CMK (cell line): Measurements from ENCODE around the gene KRT2.
"Not testable (repeated sequence)": the region's sequence is repeated elsewhere in the genome, so short reads cannot be mapped to it uniquely, and the experiment has no call there.

Source experiments
- DNase-seq: peaks from one replicate; pipeline ENCODE4 v3.0.0-alpha.2; 2010; ENCODE audit warnings: low read depth

KRT2 gene

GRCh38 chr12:52684431-52684830 is 32.4 kb upstream of the KRT2 start:
- DNase-seq, result no peak

DNA sequence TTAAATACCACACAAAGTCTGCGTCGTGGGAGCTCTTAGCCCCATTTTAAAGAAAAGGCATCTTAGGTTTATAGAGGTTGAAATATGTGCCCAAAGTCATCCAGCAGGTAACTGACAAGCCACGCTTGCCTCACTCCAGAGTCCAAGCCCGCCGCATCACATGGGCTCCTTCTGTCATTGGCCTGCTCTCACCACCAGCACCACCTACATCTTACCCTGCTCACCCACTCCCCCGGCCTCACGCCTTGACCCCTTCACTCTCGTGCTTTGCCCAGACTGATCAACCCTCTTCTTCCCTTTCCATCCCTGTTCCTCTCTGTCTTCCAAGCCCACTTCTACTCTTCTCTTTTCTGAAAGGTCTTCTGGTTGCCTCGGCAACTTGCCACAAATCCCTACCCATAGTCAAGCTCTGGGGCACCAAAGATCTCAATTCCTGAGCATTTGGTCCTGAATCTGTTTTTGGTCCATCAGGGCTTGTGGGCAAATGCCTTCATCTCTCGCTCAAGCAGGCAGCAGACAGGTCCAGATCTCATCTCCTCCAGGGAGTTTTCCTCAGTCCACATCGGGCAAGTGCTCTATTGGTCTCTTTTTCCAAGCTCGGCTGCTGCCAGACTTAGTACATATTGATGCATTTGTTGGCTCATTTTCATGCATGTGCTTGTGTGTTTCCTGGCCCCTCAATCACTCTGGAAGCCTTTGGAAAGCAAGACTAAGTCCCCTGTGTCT is 31.7 kb upstream of the KRT2 start:
- no peak for DNase-seq

GRCh38 chr12:52682938-52683574 is 31.0 kb upstream of the KRT2 start:
- no peak for DNase-seq

GRCh38 chr12:52682381-52682660 is 30.3 kb upstream of the KRT2 start:
- no peak for DNase-seq

DNA sequence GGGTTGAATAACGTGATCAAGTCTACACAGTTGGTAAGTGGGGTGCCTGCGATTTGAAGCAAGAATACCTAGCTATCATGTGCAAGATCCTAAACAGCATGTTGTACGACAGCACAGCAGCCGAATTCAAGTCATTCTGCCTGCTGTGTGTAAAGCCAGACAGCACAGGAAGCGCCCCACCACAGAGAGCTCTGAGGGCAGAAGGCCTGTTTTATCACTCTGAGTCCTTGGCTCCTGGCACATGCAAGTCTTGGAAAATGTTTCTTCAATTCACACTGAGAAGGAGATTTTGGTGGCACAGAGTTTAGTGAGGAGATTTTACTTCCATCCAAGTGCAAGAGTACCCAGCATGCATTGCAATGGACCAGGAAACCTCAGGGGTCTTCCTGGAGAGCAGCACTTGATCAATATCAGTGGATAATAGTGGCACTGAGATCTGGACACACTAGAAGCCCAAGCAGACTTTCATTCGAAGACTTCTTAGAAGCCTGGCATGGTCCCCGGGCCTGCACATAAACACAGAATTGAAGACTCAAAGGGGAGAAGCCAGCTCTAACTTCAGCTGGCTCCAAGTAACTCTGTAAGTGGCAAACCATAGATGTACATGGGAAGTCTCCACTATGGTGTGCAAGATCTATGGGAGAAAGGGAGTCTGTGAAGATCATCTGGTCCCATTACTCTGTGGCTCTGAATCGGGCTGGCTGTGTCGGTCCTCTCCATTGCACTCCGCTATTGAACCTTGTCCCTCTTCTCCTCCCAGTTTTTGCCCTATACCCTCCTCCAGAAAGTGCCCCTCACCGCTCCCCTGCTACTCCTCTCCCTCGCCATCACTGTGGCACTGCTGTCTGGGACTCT is 29.7 kb upstream of the KRT2 start:
- DNase-seq, result no peak

- no peak for DNase-seq
Observed at GRCh38 chr12:52680363-52680762, 28.4 kb upstream of the KRT2 start, which contains the start of gene KRT1. Gene KRT1, minus strand, starts transcription at chr12:52680407. Its CDS starts 59 bp downstream, at chr12:52680348.

DNA sequence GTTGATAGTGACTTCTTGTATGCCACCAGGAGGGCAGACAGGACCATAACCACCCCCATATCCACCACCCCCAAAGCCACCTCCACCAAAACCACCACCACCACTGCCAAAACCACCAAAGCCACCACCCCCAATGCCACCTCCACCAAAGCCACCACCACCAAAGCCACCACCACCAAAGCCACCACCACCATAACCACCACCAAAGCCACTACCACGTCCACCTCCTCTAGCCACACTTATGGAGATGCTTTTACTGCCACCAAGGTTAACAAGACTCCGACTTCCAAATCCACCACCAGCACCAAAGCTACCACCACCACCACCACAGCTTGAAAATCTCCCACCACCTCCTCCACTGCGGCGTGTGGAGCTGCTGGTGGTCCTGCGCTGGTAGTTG is 27.9 kb upstream of the KRT2 start:
- no peak for DNase-seq

DNA sequence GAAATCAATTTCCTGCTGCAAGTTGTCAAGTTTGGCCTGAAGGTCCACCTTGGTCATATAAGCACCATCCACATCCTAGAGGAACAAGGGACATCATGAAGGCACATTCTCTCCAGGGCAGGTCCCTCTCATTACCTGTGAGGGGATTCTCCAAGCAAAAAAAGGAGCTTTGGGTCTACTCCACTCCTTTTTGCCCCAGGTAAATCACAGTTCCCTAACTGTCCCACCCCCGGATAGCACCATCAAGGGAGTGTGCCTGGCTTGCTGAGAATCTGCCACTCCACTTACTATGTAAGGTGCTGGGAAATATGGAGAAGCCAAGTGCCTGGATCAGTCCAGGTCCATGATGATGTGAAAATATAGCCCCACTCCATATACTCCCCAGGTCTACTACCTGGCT is 25.7 kb upstream of the KRT2 start:
- DNase-seq, result no peak

DNA sequence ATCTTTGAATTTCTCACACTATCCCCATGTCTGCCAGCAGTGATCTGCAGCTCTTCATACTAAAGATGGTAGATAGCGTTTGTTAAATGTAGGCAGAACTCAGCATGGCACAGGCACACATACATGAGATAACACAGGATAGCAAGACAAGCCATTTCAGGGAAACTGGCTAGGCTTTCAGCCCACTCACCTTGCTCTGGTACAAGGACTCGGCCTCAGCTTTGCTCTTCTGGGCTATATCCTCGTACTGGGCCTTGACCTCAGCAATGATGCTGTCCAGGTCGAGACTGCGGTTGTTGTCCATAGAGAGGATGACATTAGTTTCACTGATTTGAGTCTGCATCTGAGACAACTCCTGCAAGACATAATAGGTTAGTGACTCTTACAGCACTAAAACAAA is 25.1 kb upstream of the KRT2 start:
- no peak for DNase-seq

- DNase-seq, result no peak
Observed at GRCh38 chr12:52676163-52676562, 24.2 kb upstream of the KRT2 start.

DNA sequence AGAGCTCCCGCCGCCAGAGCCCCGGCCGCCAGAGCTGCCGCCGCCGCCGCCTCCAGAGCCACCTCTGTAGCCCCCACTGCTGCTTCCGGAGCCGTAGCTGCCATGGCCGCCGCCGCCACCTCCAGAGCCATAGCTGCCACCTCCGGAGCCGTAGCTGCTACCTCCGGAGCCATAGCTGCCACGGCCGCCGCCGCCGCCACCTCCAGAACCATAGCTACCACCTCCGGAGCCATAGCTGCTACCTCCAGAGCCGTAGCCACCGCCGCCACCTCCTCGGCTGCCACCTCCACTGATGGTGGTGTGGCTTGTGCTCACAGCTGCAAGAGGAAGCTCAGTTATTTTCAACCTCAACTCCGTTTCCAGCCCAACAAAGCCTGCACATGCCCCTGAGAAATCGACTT is 23.3 kb upstream of the KRT2 start:
- no peak for DNase-seq

- no peak for DNase-seq
Observed at GRCh38 chr12:52674433-52674775, 22.4 kb upstream of the KRT2 start.

- no peak for DNase-seq
Observed at GRCh38 chr12:52673713-52674432, 21.9 kb upstream of the KRT2 start.

DNA sequence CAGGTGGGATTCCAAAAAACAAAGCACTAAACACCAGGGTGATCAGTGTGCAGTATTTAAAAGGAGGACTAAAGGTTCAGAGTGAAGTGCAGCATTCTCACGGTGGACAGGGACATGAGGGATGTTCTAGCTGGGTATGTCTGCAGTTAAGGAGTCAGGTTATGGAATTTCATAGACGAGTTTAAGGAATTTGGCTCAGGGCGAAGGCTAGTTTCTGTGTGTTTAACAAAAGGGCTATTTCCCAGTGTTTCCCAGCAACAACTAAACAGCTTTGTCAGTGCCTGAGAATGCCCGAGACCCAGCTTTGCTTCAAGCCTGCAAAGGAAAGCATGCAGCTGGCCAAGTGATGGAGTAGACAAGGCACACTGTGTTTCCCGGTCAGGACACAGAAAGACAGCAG is 21.2 kb upstream of the KRT2 start:
- DNase-seq, result no peak

DNA sequence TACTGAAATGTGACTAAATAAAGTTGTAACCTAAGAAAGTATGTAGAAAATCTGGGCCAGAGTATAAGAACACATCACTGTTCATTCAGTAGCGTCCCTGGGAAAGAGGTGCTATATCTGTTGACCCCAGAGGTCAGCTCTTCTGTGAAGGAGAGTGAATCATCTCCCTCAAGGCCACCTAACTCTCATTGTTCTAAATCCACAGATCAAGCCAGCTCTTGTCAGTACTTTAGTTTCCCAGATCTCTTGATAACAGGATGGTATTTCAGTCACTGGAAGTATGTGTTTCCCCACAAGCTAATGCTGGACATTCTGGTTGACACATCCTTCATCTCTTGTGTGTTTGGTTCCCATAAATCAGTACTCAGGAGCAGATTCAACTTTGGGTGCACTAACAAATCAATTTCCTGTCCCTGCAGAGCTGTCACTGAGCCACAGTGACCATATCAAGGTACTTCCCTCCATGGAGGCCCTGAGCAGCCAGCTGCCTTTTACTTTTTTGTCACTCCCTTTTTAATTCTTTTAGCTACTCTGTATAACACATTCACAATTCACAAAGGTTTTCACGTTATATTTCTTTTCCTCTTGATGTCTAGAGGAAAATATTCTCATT is 20.4 kb upstream of the KRT2 start:
- no peak for DNase-seq

- DNase-seq, result no peak
Observed at GRCh38 chr12:52670961-52671360, 18.9 kb upstream of the KRT2 start.

DNA sequence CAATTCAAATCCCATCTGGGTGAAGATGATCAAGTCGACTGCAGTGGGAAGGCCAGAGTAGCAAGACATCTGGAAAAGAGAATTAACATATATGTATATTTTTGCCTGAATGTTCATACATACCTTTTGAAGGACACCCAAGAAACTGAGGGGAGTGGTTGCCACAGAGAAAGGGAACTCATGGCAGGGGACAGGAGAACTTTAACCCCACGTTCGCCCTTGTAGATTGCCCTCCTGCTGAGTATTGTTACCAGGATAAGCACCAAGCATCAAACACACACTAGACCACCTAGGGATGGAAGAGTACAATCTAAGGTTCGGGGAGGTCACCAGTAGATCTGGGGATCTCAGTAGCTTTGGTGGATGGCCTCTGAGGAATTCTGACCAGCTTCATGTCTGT is 18.5 kb upstream of the KRT2 start:
- no peak for DNase-seq

DNA sequence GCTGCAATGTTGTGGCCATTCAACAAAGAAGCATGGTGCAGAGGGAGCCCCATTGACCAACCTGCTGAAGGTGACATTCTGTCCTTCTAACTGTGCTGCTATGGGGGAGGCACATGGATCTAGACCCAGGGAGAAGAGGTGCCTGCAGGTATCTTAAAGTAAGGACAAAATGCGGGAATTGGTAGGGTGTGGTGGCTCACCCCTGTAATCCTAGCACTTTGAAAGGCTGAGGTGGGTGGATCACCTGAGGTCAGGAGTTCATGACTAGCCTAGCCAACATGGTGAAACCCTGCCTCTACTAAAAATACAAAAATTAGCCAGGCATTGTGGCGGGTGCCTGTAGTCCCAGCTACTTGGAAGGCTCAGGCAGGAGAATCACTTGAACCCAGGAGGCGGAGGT is 17.9 kb upstream of the KRT2 start:
- not testable (repeated sequence) for DNase-seq

- no peak for DNase-seq
Observed at GRCh38 chr12:52669426-52669825, 17.4 kb upstream of the KRT2 start.

DNA sequence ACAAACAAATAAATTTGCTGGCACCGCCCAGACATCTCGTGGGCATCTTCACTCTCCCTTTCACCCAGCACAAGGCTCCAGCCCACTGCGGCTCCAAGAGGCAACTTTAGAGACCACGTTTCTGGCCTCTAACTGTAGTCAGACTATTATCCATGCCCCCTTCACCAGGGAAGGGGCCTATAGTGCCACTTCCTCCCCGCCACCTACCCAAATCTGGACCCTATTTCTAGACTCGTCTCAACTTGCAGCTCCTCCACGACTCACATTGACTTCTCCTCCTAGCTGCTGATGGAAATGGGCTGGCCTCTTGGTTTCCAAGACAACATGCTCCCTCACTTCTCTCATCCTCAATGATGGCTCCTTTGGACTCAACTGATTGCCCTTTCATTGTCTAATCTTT is 15.9 kb upstream of the KRT2 start:
- DNase-seq, result no peak

- no peak for DNase-seq
Observed at GRCh38 chr12:52667509-52667908, 15.5 kb upstream of the KRT2 start.

- no peak for DNase-seq
Observed at GRCh38 chr12:52666471-52666870, 14.5 kb upstream of the KRT2 start.
